Pons (tissue), 1 donor: ENCODE results near the gene NUTM2E.
"Not testable (repeated sequence)": the region's sequence is repeated elsewhere in the genome, so short reads cannot be mapped to it uniquely, and the experiment has no call there.

Source experiments
- DNase-seq: peaks from one replicate; pipeline ENCODE4 v3.0.0-alpha.2; 2016; ENCODE audit warnings: low spot score

The NUTM2E gene

GRCh38 chr10:79866903-79867551, 40.5 kb downstream of the NUTM2E start:
- DNase-seq, result not testable (repeated sequence)

- not testable (repeated sequence) for DNase-seq
Observed at GRCh38 chr10:79868023-79868422, 41.5 kb downstream of the NUTM2E start.

- DNase-seq, result not testable (repeated sequence)
Observed at GRCh38 chr10:79869439-79870097, 43.0 kb downstream of the NUTM2E start.

GRCh38 chr10:79871729-79872128, 45.2 kb downstream of the NUTM2E start:
- DNase-seq, result not testable (repeated sequence)
